ENCODE data around the gene KRT33A.

DNA sequence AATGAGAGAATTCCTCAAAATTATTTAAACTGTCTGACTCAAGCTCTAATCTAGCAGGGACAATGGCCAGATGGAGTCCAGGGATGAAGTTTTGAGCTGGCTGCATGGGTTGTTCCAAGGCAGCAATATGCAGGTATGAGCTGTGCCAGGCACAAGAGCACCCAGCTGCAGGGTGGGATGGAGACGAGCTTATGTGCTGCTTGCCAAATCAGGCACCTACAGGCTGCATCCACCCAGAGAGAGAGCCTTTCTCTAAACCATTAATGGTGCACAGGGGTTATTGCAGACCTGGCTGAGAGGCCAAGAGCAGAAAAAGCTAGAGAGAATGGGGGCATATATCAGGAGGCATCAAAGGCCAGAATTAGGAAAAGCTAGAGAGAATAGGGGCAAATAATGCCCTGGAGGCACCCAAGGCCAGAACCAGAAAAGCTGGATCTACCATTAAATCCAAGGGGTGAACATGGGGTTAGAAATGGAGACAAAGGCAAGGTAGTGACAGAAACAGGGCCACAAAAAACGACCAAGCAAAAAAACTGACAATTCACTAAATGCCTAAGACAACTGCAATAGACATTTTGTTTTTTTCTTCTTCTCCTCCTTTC is 11.0 kb downstream of the KRT33A start:
- TF ChIP-seq EZH2 (IDR thresholded peaks at IDR 0.05; ENCODE audit: insufficient read depth, poor library complexity, severe bottlenecking), result no peak
- no peak for TF ChIP-seq EZH2phosphoT487 (IDR thresholded peaks at IDR 0.05; ENCODE audit: insufficient read depth, low read depth)

Measured in GM23248 (cell line).